IMR-90 (cell line): ENCODE measurements around the gene PARVG. TPM values are rescaled to one million over a fixed set of nuclear protein-coding genes. Genes with fewer than 3 reads are reported as not detected.

ENCODE experiments used
- ATAC-seq: fragments of 200-7000 bp; cut with Tn5 transposase; 2 replicates; pipeline ENCODE4 v1.9.1; 2020; ENCODE audit warnings: low read depth, mild to moderate bottlenecking, moderate library complexity
- BruUV-seq: library from RNA; stranded (reverse); fragments of 400-500 nt; replicated peaks from 2 replicates; lab custom pipeline; 2021; lab: Mats Ljungman, UMichigan
- CTCF ChIA-PET: fragments of 300-600 bp; formaldehyde crosslinking; extraction: SDS; loops from one replicate; lab custom pipeline; 2021; ENCODE audit warnings: antibody characterized with exemption; lab: Yijun Ruan, JAX
- POLR2A ChIA-PET: fragments of 300-600 bp; sonication (Branson Sonifier 250); formaldehyde crosslinking; loops from one replicate; lab custom pipeline; 2022; ENCODE audit warnings: antibody characterized with exemption; ENCODE audit not compliant: unreplicated experiment; lab: Charles Lee
- DNase-seq: peaks from one replicate; pipeline ENCODE4 v3.0.0; 2013
- H2AFZ ChIP-seq: replicated peaks from 2 replicates; pipeline ENCODE3; 2013; ENCODE audit warnings: low read length, mild to moderate bottlenecking; ENCODE audit not compliant: poor library complexity
- H2AK5ac ChIP-seq: 2 replicates; pipeline ENCODE4 v1.6.1; 2013; ENCODE audit warnings: low read depth, low read length, inconsistent platforms
- H2AK9ac ChIP-seq: replicated peaks from 2 replicates; pipeline ENCODE3; 2013; ENCODE audit warnings: mild to moderate bottlenecking, low read depth, low read length, moderate library complexity; ENCODE audit not compliant: poor library complexity
- H2BK120ac ChIP-seq: 2 replicates; pipeline ENCODE4 v1.6.1; 2013; ENCODE audit warnings: low read depth, low read length, inconsistent platforms
- H2BK15ac ChIP-seq: 3 replicates; pipeline ENCODE4 v1.6.1; 2013; ENCODE audit warnings: low read depth, low read length, inconsistent platforms
- H2BK20ac ChIP-seq: 2 replicates; pipeline ENCODE4 v1.6.1; 2013; ENCODE audit warnings: low read depth, mild to moderate bottlenecking, inconsistent platforms, low read length, moderate library complexity
- H2BK5ac ChIP-seq: 2 replicates; pipeline ENCODE4 v1.6.1; 2013; ENCODE audit warnings: mild to moderate bottlenecking, low read depth, low read length, inconsistent platforms; ENCODE audit not compliant: poor library complexity, severe bottlenecking
- H3K14ac ChIP-seq: replicated peaks from 2 replicates; pipeline ENCODE4 v1.6.1; 2013; ENCODE audit warnings: low read depth, low read length, inconsistent platforms
- H3K18ac ChIP-seq: 2 replicates; pipeline ENCODE4 v1.6.1; 2013; ENCODE audit warnings: low read depth, low read length, control low read depth
- H3K23ac ChIP-seq: 2 replicates; pipeline ENCODE4 v1.6.1; 2013; ENCODE audit warnings: low read depth, low read length, inconsistent platforms
- H3K27ac ChIP-seq: 2 replicates; pipeline ENCODE4 v1.5.1; 2013; ENCODE audit warnings: mild to moderate bottlenecking, control low read depth, low read length; ENCODE audit not compliant: insufficient read depth
- H3K27me3 ChIP-seq: 2 replicates; pipeline ENCODE4 v1.6.1; 2013; ENCODE audit warnings: low read length; ENCODE audit not compliant: control insufficient read depth, insufficient read depth
- H3K36me3 ChIP-seq: 2 replicates; pipeline ENCODE4 v1.6.1; 2013; ENCODE audit warnings: low read length, mixed read lengths; ENCODE audit not compliant: control insufficient read depth, insufficient read depth
- H3K4ac ChIP-seq: 2 replicates; pipeline ENCODE4 v1.6.1; 2013; ENCODE audit warnings: low read depth, low read length, inconsistent platforms
- H3K4me1 ChIP-seq: 2 replicates; pipeline ENCODE4 v1.6.1; 2013; ENCODE audit warnings: low read length, mixed read lengths; ENCODE audit not compliant: control insufficient read depth, insufficient read depth
- H3K4me2 ChIP-seq: 2 replicates; pipeline ENCODE4 v1.6.1; 2013; ENCODE audit warnings: low read depth, mild to moderate bottlenecking, control low read depth, low read length, moderate library complexity
- H3K4me3 ChIP-seq: 2 replicates; pipeline ENCODE4 v1.5.1; 2013; ENCODE audit warnings: low read depth, mild to moderate bottlenecking, control low read depth, low read length, moderate library complexity; ENCODE audit not compliant: insufficient read depth
- H3K56ac ChIP-seq: 2 replicates; pipeline ENCODE4 v1.6.1; 2013; ENCODE audit warnings: low read length, inconsistent platforms; ENCODE audit not compliant: insufficient read depth; ENCODE audit errors: extremely low read depth
- H3K79me1 ChIP-seq, 2 experiments: 2 replicates each; pipeline ENCODE4 v1.6.1; 2013; ENCODE audit warnings: low read length in 2 of 2, inconsistent platforms in 1 of 2, low read depth in 1 of 2
- H3K9ac ChIP-seq: 2 replicates; pipeline ENCODE4 v1.6.1; 2013; ENCODE audit warnings: low read depth, low read length, control low read depth
- H3K9me1 ChIP-seq: 2 replicates; pipeline ENCODE4 v1.6.1; 2013; ENCODE audit warnings: low read length, inconsistent platforms; ENCODE audit not compliant: insufficient read depth
- H3K9me3 ChIP-seq: 2 replicates; pipeline ENCODE4 v1.6.1; 2013; ENCODE audit warnings: low read length; ENCODE audit not compliant: control insufficient read depth, insufficient read depth
- H4K20me1 ChIP-seq: 2 replicates; pipeline ENCODE4 v1.6.1; 2013; ENCODE audit warnings: low read length, inconsistent platforms; ENCODE audit not compliant: insufficient read depth
- H4K5ac ChIP-seq: 2 replicates; pipeline ENCODE4 v1.6.1; 2013; ENCODE audit warnings: mild to moderate bottlenecking, low read depth, low read length, control low read depth
- H4K8ac ChIP-seq, 2 experiments: 2 replicates each; pipeline ENCODE4 v1.6.1; 2013; ENCODE audit warnings: low read depth in 2 of 2, low read length in 2 of 2, control low read depth in 1 of 2, inconsistent platforms in 1 of 2
- H4K91ac ChIP-seq: 2 replicates; pipeline ENCODE4 v1.6.1; 2013; ENCODE audit warnings: low read depth, low read length, inconsistent platforms; ENCODE audit not compliant: insufficient read depth
- BHLHE40 ChIP-seq: fragments of 150-350 bp; IDR thresholded peaks from 2 replicates; pipeline ENCODE4 v1.6.1; 2016; ENCODE audit warnings: mild to moderate bottlenecking, low read depth, low read length
- CEBPB ChIP-seq: IDR thresholded peaks from 2 replicates; pipeline ENCODE4 v1.6.1; 2012; ENCODE audit warnings: low read depth, low read length, improper control_type of control experiment
- CHD1 ChIP-seq: IDR thresholded peaks from 2 replicates; pipeline ENCODE4 v1.6.1; 2012; ENCODE audit warnings: low read depth, low read length, improper control_type of control experiment
- FOS ChIP-seq: fragments of 150-350 bp; IDR thresholded peaks from 2 replicates; pipeline ENCODE4 v1.6.1; 2016; ENCODE audit warnings: low read depth, low read length
- MAFK ChIP-seq: IDR thresholded peaks from 2 replicates; pipeline ENCODE4 v1.6.1; 2012; ENCODE audit warnings: low read depth, low read length, improper control_type of control experiment
- MAZ ChIP-seq: IDR thresholded peaks from 2 replicates; pipeline ENCODE4 v1.6.1; 2012; ENCODE audit warnings: low read depth, mild to moderate bottlenecking, low read length, improper control_type of control experiment, moderate library complexity, borderline replicate concordance
- MXI1 ChIP-seq: IDR thresholded peaks from 2 replicates; pipeline ENCODE4 v1.6.1; 2012; ENCODE audit warnings: low read depth, mild to moderate bottlenecking, low read length, moderate library complexity, borderline replicate concordance
- POLR2A ChIP-seq: IDR thresholded peaks from 2 replicates; pipeline ENCODE4 v1.6.1; 2012; ENCODE audit warnings: mild to moderate bottlenecking, low read depth, low read length
- RAD21 ChIP-seq: IDR thresholded peaks from 2 replicates; pipeline ENCODE4 v1.6.1; 2012; ENCODE audit warnings: low read length, improper control_type of control experiment
- RCOR1 ChIP-seq: IDR thresholded peaks from 2 replicates; pipeline ENCODE4 v1.6.1; 2012; ENCODE audit warnings: mild to moderate bottlenecking, low read length, improper control_type of control experiment; ENCODE audit not compliant: insufficient replicate concordance
- RFX5 ChIP-seq: IDR thresholded peaks from 2 replicates; pipeline ENCODE4 v1.8.0; 2012; ENCODE audit warnings: low read depth, mild to moderate bottlenecking, low read length, moderate library complexity
- SMC3 ChIP-seq: fragments of 150-350 bp; IDR thresholded peaks from 2 replicates; pipeline ENCODE4 v1.6.1; 2016; ENCODE audit warnings: low read depth, mild to moderate bottlenecking, antibody characterized with exemption, low read length, moderate library complexity
- USF2 ChIP-seq: fragments of 150-350 bp; IDR thresholded peaks from 2 replicates; pipeline ENCODE4 v1.6.1; 2017; ENCODE audit warnings: mild to moderate bottlenecking, antibody characterized with exemption, low read length, low read depth
- WGBS, 2 experiments: methylation state at CpG; one replicate each; pipeline versions ENCODE4 v1.1.5 to v1.1.7; 2013; ENCODE audit warnings: missing lambda C conversion rate in 2 of 2; ENCODE audit not compliant: insufficient read length in 1 of 2; ENCODE audit errors: extremely low coverage in 2 of 2; 5-methylcytosine and 5-hydroxymethylcytosine counted together
- dilution Hi-C: fragments of 300-500 bp; cut with HindIII; formaldehyde crosslinking; loops from one replicate; pipeline ENCODE4 v1.14.3; 2018; ENCODE audit warnings: low sequenced_read_pairs; ENCODE audit not compliant: unreplicated experiment
- in situ Hi-C: fragments of 300-500 bp; cut with MboI; formaldehyde crosslinking; loops from 3 replicates; pipeline ENCODE4 v1.14.3; 2019; ENCODE audit warnings: low sequenced_read_pairs, inconsistent platforms, mixed read lengths
- intact Hi-C: fragments of 100-400 bp; cut with micrococcal nuclease; formaldehyde crosslinking; loops from 2 replicates; pipeline ENCODE4 v1.10.0; 2022
- polyA plus RNA-seq, 3 experiments: library from polyadenylated mRNA; depleted of rRNA; stranded (reverse); fragments of >200 nt; gene quantifications; 2 replicates each; pipeline ENCODE4 v1.2.3, GENCODE V29; 2012; ENCODE audit warnings: low replicate concordance in 1 of 3
- total RNA-seq: library from RNA; depleted of rRNA; stranded (reverse); fragments of >200 nt; gene quantifications from 2 replicates; pipeline ENCODE4 v1.2.3, GENCODE V29; 2012
- TF ChIP-seq, protein P1 (sequence below): conservative IDR thresholded peaks from 2 replicates; pipeline ENCODE4 v1.5.1; 2012; ENCODE audit warnings: mild to moderate bottlenecking, low read depth, low read length, improper control_type of control experiment
- TF ChIP-seq, protein P2 (sequence below): fragments of 150-350 bp; IDR thresholded peaks from 2 replicates; pipeline ENCODE4 v1.6.1; 2016; ENCODE audit warnings: low read depth, mild to moderate bottlenecking, low read length, moderate library complexity, borderline replicate concordance

PARVG gene
- total and polyA plus RNA-seq, 2 of the 4 experiments (the other 2 are of a cell fraction): not detected

GRCh38 chr22:44200855-44201550 lies 20.3 kb downstream of the PARVG start:
- dilution Hi-C loops: no loop called here
- Histone ChIP-seq H3K79me1 (no peaks in the 10 kb centered on the region), H4K20me1 (no peaks in the 10 kb centered on the region), H3K27me3 (peaks cover 11% of the 10 kb centered on the region), H3K9me3 (no peaks in the 10 kb centered on the region), H2BK20ac (no peak overlapping the region), H3K27ac (no peak overlapping the region), H2AK9ac (peak overlapping the region; percentile 57), H2AK5ac (peak overlapping the region; percentile 38; the same call in 1 of the 2 replicates), H3K4me2 (no peak overlapping the region), H3K4me1 (peaks cover 20% of the 10 kb centered on the region), H4K5ac (no peak overlapping the region), H4K91ac (peak overlapping the region; percentile 94), H2AFZ (peak overlapping the region; percentile 71), H3K4ac (no peak overlapping the region; the same call in 1 of the 2 replicates), H3K4me3 (no peak overlapping the region), H3K9me1 (peaks cover 10% of the 10 kb centered on the region), H2BK120ac (no peak overlapping the region), H4K8ac (peak overlapping the region in 1 of 2 experiments; percentile 98; a peak in 1 of 4 replicates), H3K18ac (no peak overlapping the region; the same call in 1 of the 2 replicates), H3K56ac (no peak overlapping the region), H2BK5ac (no peak overlapping the region), H3K23ac (no peak overlapping the region), H3K36me3 (no peaks in the 10 kb centered on the region), H2BK15ac (peak overlapping the region; percentile 89; the same call in 1 of the 3 replicates), H3K9ac (no peak overlapping the region), H3K14ac (no peak overlapping the region)
- intact Hi-C loops: no loop called here
- ChIA-PET CTCF (no interaction called here), POLR2A (no interaction called here)
- WGBS, 2 experiments: 81% methylated on average over 9 of the region's 17 CpGs; no CpG with 5 or more reads in 1 of the 2 experiments
- DNase-seq: no peak
- no peak for ATAC-seq
- BruUV-seq: no TSS peak
- in situ Hi-C loops: no loop called here
- no peak for TF ChIP-seq USF2
- TF ChIP-seq FOS: no peak
- TF ChIP-seq POLR2A: no peak
- no peak for TF ChIP-seq RAD21
- no peak for TF ChIP-seq RFX5
- no peak for TF ChIP-seq MAFK
- no peak for TF ChIP-seq RCOR1
- TF ChIP-seq, protein P1, sequence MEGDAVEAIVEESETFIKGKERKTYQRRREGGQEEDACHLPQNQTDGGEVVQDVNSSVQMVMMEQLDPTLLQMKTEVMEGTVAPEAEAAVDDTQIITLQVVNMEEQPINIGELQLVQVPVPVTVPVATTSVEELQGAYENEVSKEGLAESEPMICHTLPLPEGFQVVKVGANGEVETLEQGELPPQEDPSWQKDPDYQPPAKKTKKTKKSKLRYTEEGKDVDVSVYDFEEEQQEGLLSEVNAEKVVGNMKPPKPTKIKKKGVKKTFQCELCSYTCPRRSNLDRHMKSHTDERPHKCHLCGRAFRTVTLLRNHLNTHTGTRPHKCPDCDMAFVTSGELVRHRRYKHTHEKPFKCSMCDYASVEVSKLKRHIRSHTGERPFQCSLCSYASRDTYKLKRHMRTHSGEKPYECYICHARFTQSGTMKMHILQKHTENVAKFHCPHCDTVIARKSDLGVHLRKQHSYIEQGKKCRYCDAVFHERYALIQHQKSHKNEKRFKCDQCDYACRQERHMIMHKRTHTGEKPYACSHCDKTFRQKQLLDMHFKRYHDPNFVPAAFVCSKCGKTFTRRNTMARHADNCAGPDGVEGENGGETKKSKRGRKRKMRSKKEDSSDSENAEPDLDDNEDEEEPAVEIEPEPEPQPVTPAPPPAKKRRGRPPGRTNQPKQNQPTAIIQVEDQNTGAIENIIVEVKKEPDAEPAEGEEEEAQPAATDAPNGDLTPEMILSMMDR: no peak
- TF ChIP-seq MAZ: no peak
- no peak for TF ChIP-seq MXI1
- no peak for TF ChIP-seq BHLHE40
- TF ChIP-seq CHD1: no peak
- no peak for TF ChIP-seq CEBPB
- TF ChIP-seq SMC3: no peak
- TF ChIP-seq, protein P2, sequence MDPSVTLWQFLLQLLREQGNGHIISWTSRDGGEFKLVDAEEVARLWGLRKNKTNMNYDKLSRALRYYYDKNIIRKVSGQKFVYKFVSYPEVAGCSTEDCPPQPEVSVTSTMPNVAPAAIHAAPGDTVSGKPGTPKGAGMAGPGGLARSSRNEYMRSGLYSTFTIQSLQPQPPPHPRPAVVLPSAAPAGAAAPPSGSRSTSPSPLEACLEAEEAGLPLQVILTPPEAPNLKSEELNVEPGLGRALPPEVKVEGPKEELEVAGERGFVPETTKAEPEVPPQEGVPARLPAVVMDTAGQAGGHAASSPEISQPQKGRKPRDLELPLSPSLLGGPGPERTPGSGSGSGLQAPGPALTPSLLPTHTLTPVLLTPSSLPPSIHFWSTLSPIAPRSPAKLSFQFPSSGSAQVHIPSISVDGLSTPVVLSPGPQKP: no peak
